RCC 7860 (cell line): ENCODE data around the gene TRAPPC10.
"Not testable (repeated sequence)": the region's sequence is repeated elsewhere in the genome, so short reads cannot be mapped to it uniquely, and the experiment has no call there.

ENCODE experiments used
- DNase-seq: peaks from one replicate; pipeline ENCODE4 v3.0.0-alpha.2; 2015; ENCODE audit warnings: low spot score
- FAIRE-seq: peaks from 2 replicates; lab custom pipeline; 2012; peaks lifted over from hg19 to GRCh38; lab: Jason Lieb, UNC

Gene TRAPPC10

GRCh38 chr21:44140552-44140932, 128.4 kb downstream of the TRAPPC10 start:
- not testable (repeated sequence) for FAIRE-seq, DNase-seq

GRCh38 chr21:44142470-44142869, 130.4 kb downstream of the TRAPPC10 start:
- FAIRE-seq, DNase-seq: not testable (repeated sequence)

- DNase-seq, FAIRE-seq: not testable (repeated sequence)
Measured at GRCh38 chr21:44143380-44143779, 131.3 kb downstream of the TRAPPC10 start.

GRCh38 chr21:44143996-44144395, 131.9 kb downstream of the TRAPPC10 start:
- DNase-seq, FAIRE-seq: not testable (repeated sequence)

GRCh38 chr21:44144784-44145602, 132.9 kb downstream of the TRAPPC10 start:
- not testable (repeated sequence) for DNase-seq, FAIRE-seq

- not testable (repeated sequence) for FAIRE-seq, DNase-seq
Measured at GRCh38 chr21:44145616-44146015, 133.5 kb downstream of the TRAPPC10 start.

GRCh38 chr21:44147108-44147507, 135.0 kb downstream of the TRAPPC10 start:
- not testable (repeated sequence) for FAIRE-seq, DNase-seq

GRCh38 chr21:44150255-44150654, 138.1 kb downstream of the TRAPPC10 start:
- not testable (repeated sequence) for FAIRE-seq, DNase-seq

GRCh38 chr21:44153214-44153888, 141.2 kb downstream of the TRAPPC10 start:
- not testable (repeated sequence) for DNase-seq, FAIRE-seq

- DNase-seq, FAIRE-seq: not testable (repeated sequence)
Measured at GRCh38 chr21:44153889-44154228, 141.8 kb downstream of the TRAPPC10 start.

- not testable (repeated sequence) for FAIRE-seq, DNase-seq
Measured at GRCh38 chr21:44154816-44155230, 142.7 kb downstream of the TRAPPC10 start.

- DNase-seq, FAIRE-seq: not testable (repeated sequence)
Measured at GRCh38 chr21:44155231-44155993, 143.3 kb downstream of the TRAPPC10 start.

- not testable (repeated sequence) for DNase-seq, FAIRE-seq
Measured at GRCh38 chr21:44155994-44156380, 143.9 kb downstream of the TRAPPC10 start.
